GM12801 (cell line): ENCODE data around the gene SHC3.

ENCODE experiments used
- TF ChIP-seq, protein P1 (sequence below): IDR thresholded peaks from one replicate; pipeline ENCODE4 v1.5.1; 2011; ENCODE audit warnings: control low read depth; ENCODE audit not compliant: insufficient read length; ENCODE audit errors: extremely low read depth

Gene SHC3

DNA sequence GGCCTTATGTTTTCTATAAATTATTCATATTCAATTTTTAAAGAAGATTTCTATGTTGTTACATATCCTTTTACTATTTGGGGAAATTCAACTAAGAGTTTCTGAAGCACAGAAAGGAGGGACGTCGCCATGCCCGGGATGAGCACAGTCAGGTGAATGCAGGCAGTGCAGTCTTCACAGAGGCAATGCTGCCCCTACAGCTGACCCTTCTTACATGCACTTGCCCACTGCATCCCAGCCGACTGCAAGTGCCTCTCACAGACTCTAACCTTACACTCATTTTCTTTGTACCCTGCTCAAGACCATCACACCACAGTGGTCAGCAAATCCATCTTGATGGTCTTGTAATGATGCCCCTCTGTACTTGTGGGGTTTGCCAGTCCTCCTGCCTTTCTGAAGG, 73.8 kb downstream of the SHC3 start:
- TF ChIP-seq, protein P1, sequence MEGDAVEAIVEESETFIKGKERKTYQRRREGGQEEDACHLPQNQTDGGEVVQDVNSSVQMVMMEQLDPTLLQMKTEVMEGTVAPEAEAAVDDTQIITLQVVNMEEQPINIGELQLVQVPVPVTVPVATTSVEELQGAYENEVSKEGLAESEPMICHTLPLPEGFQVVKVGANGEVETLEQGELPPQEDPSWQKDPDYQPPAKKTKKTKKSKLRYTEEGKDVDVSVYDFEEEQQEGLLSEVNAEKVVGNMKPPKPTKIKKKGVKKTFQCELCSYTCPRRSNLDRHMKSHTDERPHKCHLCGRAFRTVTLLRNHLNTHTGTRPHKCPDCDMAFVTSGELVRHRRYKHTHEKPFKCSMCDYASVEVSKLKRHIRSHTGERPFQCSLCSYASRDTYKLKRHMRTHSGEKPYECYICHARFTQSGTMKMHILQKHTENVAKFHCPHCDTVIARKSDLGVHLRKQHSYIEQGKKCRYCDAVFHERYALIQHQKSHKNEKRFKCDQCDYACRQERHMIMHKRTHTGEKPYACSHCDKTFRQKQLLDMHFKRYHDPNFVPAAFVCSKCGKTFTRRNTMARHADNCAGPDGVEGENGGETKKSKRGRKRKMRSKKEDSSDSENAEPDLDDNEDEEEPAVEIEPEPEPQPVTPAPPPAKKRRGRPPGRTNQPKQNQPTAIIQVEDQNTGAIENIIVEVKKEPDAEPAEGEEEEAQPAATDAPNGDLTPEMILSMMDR, result no peak

DNA sequence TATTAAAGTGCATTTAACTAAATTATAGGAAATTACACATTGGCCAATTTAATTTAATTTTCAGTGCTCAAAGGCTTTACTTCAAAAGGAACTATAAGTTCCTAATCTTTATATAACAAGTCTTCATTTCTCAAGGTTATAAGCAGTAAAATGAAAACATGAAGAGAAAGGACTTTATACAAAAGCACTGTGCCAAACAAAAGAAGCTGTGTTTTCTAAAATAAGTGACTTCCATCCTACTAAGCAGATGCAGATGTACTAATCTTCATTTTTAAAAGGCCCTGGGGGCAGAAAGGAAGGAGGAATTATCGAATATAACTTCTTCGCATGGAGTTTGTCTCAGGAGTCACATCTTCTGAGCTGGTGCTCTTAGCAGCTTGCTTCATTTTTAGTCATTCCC, 81.4 kb downstream of the SHC3 start:
- TF ChIP-seq, protein P1, result no peak

DNA sequence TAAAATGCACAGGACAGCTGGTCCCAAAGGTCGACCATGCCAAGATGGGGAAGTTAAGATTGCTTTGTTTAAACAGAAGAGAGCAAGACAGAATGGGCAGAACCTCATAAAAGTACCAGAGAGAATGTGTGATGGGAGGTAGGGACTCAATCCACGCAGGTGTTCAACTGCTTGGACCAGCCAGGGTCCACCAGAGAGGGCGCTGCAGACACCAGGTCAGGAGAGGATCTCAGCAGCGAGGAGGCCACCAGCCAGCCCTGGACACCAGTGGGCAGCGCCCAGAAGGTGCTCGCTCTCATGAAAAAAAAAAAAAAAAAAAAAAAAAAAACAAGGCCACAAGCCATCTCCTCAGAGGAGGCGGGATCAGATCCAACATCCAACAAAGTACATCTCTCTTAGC, 81.8 kb downstream of the SHC3 start:
- TF ChIP-seq, protein P1, result no peak

DNA sequence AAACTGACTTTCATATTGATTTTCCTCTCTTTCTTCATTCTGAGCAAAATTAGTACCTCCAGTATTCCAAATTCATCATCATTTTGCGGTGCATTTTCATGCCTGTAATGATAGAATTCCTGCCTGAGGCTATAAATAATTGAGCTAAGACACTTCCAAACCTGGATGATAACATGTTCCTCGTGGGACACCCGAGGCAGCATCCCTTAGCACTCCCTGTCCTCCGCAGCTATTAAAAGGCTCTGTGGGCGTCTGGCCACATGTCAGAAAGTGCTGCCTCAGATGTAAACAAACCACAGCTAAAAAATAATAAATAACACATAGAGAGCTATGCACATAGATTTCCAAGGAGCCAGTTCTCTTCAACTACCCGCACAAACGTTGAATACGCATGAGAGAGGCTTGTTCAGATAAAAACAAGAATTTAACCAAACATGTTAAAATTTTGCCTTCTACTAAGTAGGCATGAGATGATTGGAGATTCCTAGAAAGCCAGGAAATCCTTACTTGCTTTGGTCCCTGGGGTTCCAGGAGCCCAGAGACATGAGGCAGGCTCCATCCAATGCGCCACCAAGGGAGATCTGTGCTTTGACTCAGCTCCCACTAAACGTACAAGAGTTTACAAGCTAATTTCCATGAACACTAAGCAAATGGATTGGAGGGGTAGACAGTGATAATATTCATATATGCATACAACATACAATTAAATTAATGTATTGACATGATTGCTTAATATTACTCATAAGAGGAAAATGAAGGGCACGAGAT, 82.7 kb downstream of the SHC3 start:
- TF ChIP-seq, protein P1, result no peak

DNA sequence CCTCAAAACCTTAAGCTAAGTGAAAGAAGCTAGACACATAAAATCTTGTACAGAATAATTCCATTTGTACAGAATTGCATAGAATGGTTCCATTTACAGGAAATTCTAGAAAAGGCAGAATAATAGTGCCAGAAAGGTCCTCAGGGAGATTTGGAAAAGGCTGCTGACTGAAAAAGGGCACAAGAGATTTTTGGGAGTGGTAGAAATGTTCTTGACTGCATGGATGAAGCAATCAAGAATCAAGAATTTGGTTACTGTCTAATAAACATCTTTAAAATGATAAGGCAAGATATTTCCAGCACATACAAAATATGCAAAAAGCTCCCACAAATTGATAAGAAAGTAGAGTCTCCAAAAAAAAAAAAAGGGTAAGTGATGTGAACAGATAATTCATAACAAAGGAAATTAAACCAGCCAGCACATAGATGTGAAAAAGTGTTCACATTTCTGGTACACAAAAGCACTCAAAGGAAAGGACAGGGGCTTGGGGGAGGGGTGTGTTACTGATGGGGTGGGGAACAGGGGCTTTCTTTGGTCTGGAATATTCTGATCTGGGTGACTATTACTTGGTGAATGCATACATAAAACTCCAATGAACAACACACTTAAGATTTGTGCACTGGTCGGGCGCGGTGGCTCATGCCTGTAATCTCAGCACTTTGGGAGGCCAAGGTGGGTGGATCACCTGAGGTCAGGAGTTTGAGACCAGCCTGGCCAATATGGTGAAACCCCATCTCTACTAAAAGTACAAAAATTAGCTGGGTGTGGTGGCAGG, 85.2 kb downstream of the SHC3 start:
- TF ChIP-seq, protein P1, result no peak

DNA sequence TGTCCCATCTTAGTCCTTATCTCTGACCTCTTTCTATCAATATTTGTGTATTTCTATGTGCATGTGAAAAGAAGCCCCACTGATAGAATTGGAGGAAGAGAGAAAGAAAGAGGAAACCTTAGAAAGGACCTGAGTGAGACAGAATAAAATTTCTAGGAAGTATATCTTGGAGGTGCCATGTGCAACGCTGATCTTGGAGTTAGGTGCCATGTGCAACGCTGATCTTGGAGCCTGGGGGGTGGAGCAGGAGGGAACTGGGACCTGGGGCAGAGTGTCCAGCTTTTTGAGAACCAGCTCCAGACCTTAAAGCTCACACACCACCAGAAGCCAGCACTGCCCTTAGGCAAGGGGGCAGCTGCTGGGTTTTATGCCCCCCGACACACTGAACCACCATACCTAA, 89.4 kb downstream of the SHC3 start:
- TF ChIP-seq, protein P1, result no peak

DNA sequence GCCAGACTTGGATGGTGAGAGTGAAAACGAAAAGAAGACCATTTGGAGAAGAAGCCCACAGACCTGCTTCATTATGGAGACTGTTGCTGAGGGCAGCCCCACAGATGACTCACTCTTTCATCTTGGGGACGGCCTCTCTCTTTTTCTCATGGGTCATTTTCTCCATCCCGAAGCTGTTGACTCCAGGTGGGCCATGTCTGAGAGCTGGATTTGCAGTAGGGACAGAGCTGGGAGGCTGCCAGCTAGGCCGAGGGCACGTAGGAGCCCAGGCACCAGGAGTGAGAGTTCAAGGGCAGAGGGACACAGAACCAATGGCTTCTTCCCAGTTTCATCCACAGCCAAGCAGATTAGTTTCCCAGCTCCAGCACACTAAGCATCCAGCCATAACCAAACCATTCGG, 95.0 kb downstream of the SHC3 start:
- TF ChIP-seq, protein P1, result no peak
